ENCODE data around the gene ADAMTS19.

- no peak for TF ChIP-seq CTCF (IDR thresholded peaks at IDR 0.05)
- no peak for TF ChIP-seq ZFX (IDR thresholded peaks at IDR 0.05; ENCODE audit: borderline replicate concordance)
Observed at GRCh38 chr5:129410488-129410887, 49.6 kb upstream of the ADAMTS19 start.

All from 22Rv1 (cell line).